Tibial nerve (tissue), 4 donors: ENCODE measurements around the gene TTC21A. TPM values are rescaled to one million over a fixed set of nuclear protein-coding genes. Genes with fewer than 3 reads are reported as not detected.

Experiments
- DNase-seq, 2 donors: peaks; one replicate each; pipeline ENCODE4 v3.0.0-alpha.2; 2019; ENCODE audit warnings: low spot score in 2 of 2
- H3K27ac ChIP-seq, 4 donors: fragments of 200-600 bp; sonication (generic) in 3 of 4; one replicate each; pipeline ENCODE4 v1.5.1; 2017 to 2019; ENCODE audit warnings: mild to moderate bottlenecking in 1 of 4
- H3K27me3 ChIP-seq, 2 donors: fragments of 200-600 bp; sonication (generic) in 1 of 2; one replicate each; pipeline versions ENCODE4 v1.5.1 to v1.6.0; 2017 to 2019
- H3K36me3 ChIP-seq, 3 donors: fragments of 200-600 bp; sonication (generic); one replicate each; pipeline ENCODE4 v1.5.1; 2018 to 2019
- H3K4me1 ChIP-seq, 4 donors: fragments of 200-600 bp; sonication (generic) in 3 of 4; one replicate each; pipeline ENCODE4 v1.5.1; 2017 to 2019
- H3K4me3 ChIP-seq, 4 donors: fragments of 200-600 bp; sonication (generic) in 3 of 4; one replicate each; pipeline ENCODE4 v1.5.1; 2017 to 2019; ENCODE audit warnings: mild to moderate bottlenecking in 1 of 4, moderate library complexity in 1 of 4
- H3K9me3 ChIP-seq, 4 donors: fragments of 200-600 bp; sonication (generic) in 3 of 4; one replicate each; pipeline ENCODE4 v1.5.1; 2017 to 2019
- CTCF ChIP-seq, 5 experiments: fragments of 200-600 bp in 3 of 5; fragments of 450-650 bp in 2 of 5; sonication (generic) in 3 of 5; IDR thresholded peaks; one replicate each; pipeline ENCODE4 v1.5.1; 2016 to 2019; ENCODE audit warnings: antibody characterized with exemption in 5 of 5, mild to moderate bottlenecking in 3 of 5, moderate library complexity in 2 of 5
- EP300 ChIP-seq, 2 donors: sonication (generic); formaldehyde crosslinking; IDR thresholded peaks; one replicate each; pipeline ENCODE4 v1.6.1; 2017; ENCODE audit warnings: antibody characterized with exemption in 2 of 2, mild to moderate bottlenecking in 1 of 2
- POLR2A ChIP-seq, 2 donors: fragments of 450-650 bp; IDR thresholded peaks; one replicate each; pipeline ENCODE4 v1.6.1; 2017; ENCODE audit warnings: antibody characterized with exemption in 2 of 2, mild to moderate bottlenecking in 2 of 2, moderate library complexity in 2 of 2
- WGBS, 2 donors: methylation state at CpG; one replicate each; pipeline ENCODE4 v1.1.5; 2018; 5-methylcytosine and 5-hydroxymethylcytosine counted together
- total RNA-seq, 4 donors: library from RNA; depleted of rRNA; stranded (reverse); fragments of >200 nt; gene quantifications; one replicate each; pipeline ENCODE4 v1.1.0, GENCODE V29; 2016

The TTC21A gene
- total RNA-seq, 4 donors from 2014 or later, result 11.5 to 21.6 (median 12.8) TPM

GRCh38 chr3:39112535-39112934, 5.1 kb downstream of the TTC21A start:
- no peak for TF ChIP-seq POLR2A (IDR thresholded peaks at IDR 0.05)
- no peak for TF ChIP-seq CTCF (IDR thresholded peaks at IDR 0.05)
- TF ChIP-seq EP300 (IDR thresholded peaks at IDR 0.05), result no peak
- H3K4me3 ChIP-seq, result no peak overlapping the region
- no peaks in the 10 kb centered on the region for H3K9me3 ChIP-seq
- peaks cover 0 to 71% (median 0%) of the 10 kb centered on the region in 3 donors for H3K36me3 ChIP-seq
- 90 to 96% methylated on average over 2 of the region's 2 CpGs for WGBS, 2 donors
- DNase-seq, result no peak
- H3K4me1 ChIP-seq, result peaks cover 0 to 13% (median 6%) of the 10 kb centered on the region in 4 donors
- H3K27ac ChIP-seq, result no peak overlapping the region
- no peaks in the 10 kb centered on the region for H3K27me3 ChIP-seq

GRCh38 chr3:39113291-39113690, 5.8 kb downstream of the TTC21A start:
- Histone ChIP-seq H3K9me3 (no peaks in the 10 kb centered on the region), H3K27ac (no peak overlapping the region), H3K4me1 (peaks cover 0 to 9% (median 3%) of the 10 kb centered on the region in 4 donors), H3K36me3 (peaks cover 0 to 79% (median 0%) of the 10 kb centered on the region in 3 donors), H3K4me3 (no peak overlapping the region), H3K27me3 (no peaks in the 10 kb centered on the region)
- no peak for TF ChIP-seq EP300 (IDR thresholded peaks at IDR 0.05)
- TF ChIP-seq POLR2A (IDR thresholded peaks at IDR 0.05), result no peak
- TF ChIP-seq CTCF (IDR thresholded peaks at IDR 0.05), result no peak
- DNase-seq, result no peak
- WGBS, 2 donors, result 64 to 69% methylated on average over 3 of the region's 3 CpGs

- DNase-seq, result no peak
- no peak overlapping the region for H3K27ac ChIP-seq
- peaks cover 0 to 90% (median 0%) of the 10 kb centered on the region in 3 donors for H3K36me3 ChIP-seq
- H3K4me1 ChIP-seq, result no peaks in the 10 kb centered on the region
- no peaks in the 10 kb centered on the region for H3K9me3 ChIP-seq
- no peak overlapping the region for H3K4me3 ChIP-seq
- H3K27me3 ChIP-seq, result no peaks in the 10 kb centered on the region
- WGBS, 2 donors, result 75 to 76% methylated on average over 5 of the region's 5 CpGs
- TF ChIP-seq POLR2A (IDR thresholded peaks at IDR 0.05) (no peak), CTCF (IDR thresholded peaks at IDR 0.05) (no peak), EP300 (IDR thresholded peaks at IDR 0.05) (no peak)
Measured at GRCh38 chr3:39114456-39114855, 7.0 kb downstream of the TTC21A start.

- H3K9me3 ChIP-seq, result no peaks in the 10 kb centered on the region
- H3K27me3 ChIP-seq, result no peaks in the 10 kb centered on the region
- H3K36me3 ChIP-seq, result peaks cover 0 to 95% (median 0%) of the 10 kb centered on the region in 3 donors
- H3K27ac ChIP-seq, result no peak overlapping the region
- WGBS, 2 donors, result 91 to 94% methylated on average over 3 of the region's 3 CpGs
- no peaks in the 10 kb centered on the region for H3K4me1 ChIP-seq
- H3K4me3 ChIP-seq, result no peak overlapping the region
- no peak for TF ChIP-seq POLR2A (IDR thresholded peaks at IDR 0.05)
- no peak for TF ChIP-seq CTCF (IDR thresholded peaks at IDR 0.05)
- TF ChIP-seq EP300 (IDR thresholded peaks at IDR 0.05), result no peak
- no peak for DNase-seq
Measured at GRCh38 chr3:39115870-39116269, 8.4 kb downstream of the TTC21A start.

GRCh38 chr3:39118079-39118478, 10.6 kb downstream of the TTC21A start:
- H3K27ac ChIP-seq, result no peak overlapping the region
- DNase-seq, result no peak
- H3K27me3 ChIP-seq, result no peaks in the 10 kb centered on the region
- H3K9me3 ChIP-seq, result no peaks in the 10 kb centered on the region
- H3K36me3 ChIP-seq, result peaks cover 0 to 79% (median 0%) of the 10 kb centered on the region in 3 donors
- 83% methylated on average over 3 of the region's 3 CpGs for WGBS, 2 donors
- no peak overlapping the region for H3K4me3 ChIP-seq
- no peaks in the 10 kb centered on the region for H3K4me1 ChIP-seq
- TF ChIP-seq EP300 (IDR thresholded peaks at IDR 0.05) (no peak), CTCF (IDR thresholded peaks at IDR 0.05) (no peak), POLR2A (IDR thresholded peaks at IDR 0.05) (no peak)
